WTC11 (cell line): ENCODE results near the gene NKX6-2. TPM values are rescaled to one million over a fixed set of nuclear protein-coding genes. Genes with fewer than 3 reads are reported as not detected.

Experiments used
- ATAC-seq: fragments of 200-7000 bp; cut with Tn5 transposase; 2 replicates; pipeline ENCODE4 v1.10.0; 2021; ENCODE audit warnings: mild to moderate bottlenecking, moderate library complexity
- CTCF ChIA-PET: fragments of 300-600 bp; sonication (Branson Sonifier 250); formaldehyde crosslinking; loops from one replicate; lab custom pipeline; 2021; ENCODE audit warnings: antibody characterized with exemption; lab: Charles Lee
- POLR2A ChIA-PET: fragments of 350-600 bp; sonication (Branson Sonifier 250); formaldehyde crosslinking; loops from one replicate; lab custom pipeline; 2021; ENCODE audit warnings: antibody characterized with exemption; lab: Charles Lee
- DNase-seq: peaks from one replicate; pipeline ENCODE4 v3.0.0; 2021; ENCODE audit warnings: low spot score
- H3K27ac Mint-ChIP-seq: 2 replicates; pipeline ENCODE4 v1.8.0; 2021; ENCODE audit warnings: mixed read lengths
- H3K27me3 Mint-ChIP-seq: 2 replicates; pipeline ENCODE4 v1.8.0; 2021; ENCODE audit warnings: low read depth, mild to moderate bottlenecking, moderate library complexity, mixed read lengths
- H3K36me3 Mint-ChIP-seq: 2 replicates; pipeline ENCODE4 v1.8.0; 2021; ENCODE audit warnings: mixed read lengths
- H3K4me1 Mint-ChIP-seq: 2 replicates; pipeline ENCODE4 v1.8.0; 2022; ENCODE audit warnings: mixed read lengths
- H3K4me3 Mint-ChIP-seq: 2 replicates; pipeline ENCODE4 v1.8.0; 2021; ENCODE audit warnings: mild to moderate bottlenecking, moderate library complexity, mixed read lengths
- H3K9me3 Mint-ChIP-seq: 2 replicates; pipeline ENCODE4 v1.8.0; 2021; ENCODE audit warnings: mixed read lengths
- E2F4 ChIP-seq: sonication (generic); formaldehyde crosslinking; IDR thresholded peaks from 2 replicates; pipeline ENCODE4 v1.8.1; 2022; ENCODE audit warnings: low read depth, mild to moderate bottlenecking, moderate library complexity, missing genetic modification reagents, borderline replicate concordance
- EMX1 ChIP-seq: fragments of 250-450 bp; sonication (Bioruptor Pico); IDR thresholded peaks from 2 replicates; pipeline ENCODE4 v1.8.0; 2021; ENCODE audit warnings: mild to moderate bottlenecking
- FOXJ3 ChIP-seq: sonication (generic); formaldehyde crosslinking; IDR thresholded peaks from 2 replicates; pipeline ENCODE4 v1.9.0; 2021; ENCODE audit warnings: missing genetic modification reagents, mild to moderate bottlenecking, borderline replicate concordance
- GRHL2 ChIP-seq: fragments of 250-450 bp; sonication (Bioruptor Pico); IDR thresholded peaks from 2 replicates; pipeline ENCODE4 v1.8.0; 2022; ENCODE audit warnings: mild to moderate bottlenecking, moderate library complexity; ENCODE audit not compliant: insufficient replicate concordance, severe bottlenecking
- IRF1 ChIP-seq: sonication (generic); formaldehyde crosslinking; IDR thresholded peaks from 2 replicates; pipeline ENCODE4 v1.8.0; 2023; ENCODE audit warnings: missing genetic modification reagents
- KAT7 ChIP-seq: sonication (generic); formaldehyde crosslinking; IDR thresholded peaks from 2 replicates; pipeline ENCODE4 v1.8.1; 2023; ENCODE audit warnings: missing genetic modification reagents, mild to moderate bottlenecking, borderline replicate concordance
- NFATC4 ChIP-seq: fragments of 250-450 bp; sonication (Bioruptor Pico); IDR thresholded peaks from 2 replicates; pipeline ENCODE4 v1.9.0; 2021; ENCODE audit warnings: mild to moderate bottlenecking
- NR2C2 ChIP-seq: sonication (generic); formaldehyde crosslinking; IDR thresholded peaks from 2 replicates; pipeline ENCODE4 v1.8.0; 2022; ENCODE audit warnings: mild to moderate bottlenecking, missing genetic modification reagents
- NR3C1 ChIP-seq: sonication (generic); formaldehyde crosslinking; conservative IDR thresholded peaks from 2 replicates; pipeline ENCODE4 v1.8.1; 2023; ENCODE audit warnings: low read depth, mild to moderate bottlenecking, missing genetic modification reagents
- PRDM15 ChIP-seq: sonication (generic); formaldehyde crosslinking; IDR thresholded peaks from 2 replicates; pipeline ENCODE4 v1.8.0; 2022; ENCODE audit warnings: missing genetic modification reagents
- RELA ChIP-seq: sonication (generic); formaldehyde crosslinking; IDR thresholded peaks from 2 replicates; pipeline ENCODE4 v1.8.1; 2022; ENCODE audit warnings: missing genetic modification reagents, mild to moderate bottlenecking, borderline replicate concordance
- RORB ChIP-seq: fragments of 250-450 bp; sonication (Bioruptor Pico); IDR thresholded peaks from 2 replicates; pipeline ENCODE4 v1.9.0; 2021; ENCODE audit warnings: mild to moderate bottlenecking
- TEAD4 ChIP-seq: sonication (generic); formaldehyde crosslinking; IDR thresholded peaks from 2 replicates; pipeline ENCODE4 v1.8.0; 2022; ENCODE audit warnings: mild to moderate bottlenecking, missing genetic modification reagents
- ZNF121 ChIP-seq: sonication (generic); formaldehyde crosslinking; IDR thresholded peaks from 2 replicates; pipeline ENCODE4 v1.8.0; 2023; ENCODE audit warnings: missing genetic modification reagents
- ZNF232 ChIP-seq: sonication (generic); formaldehyde crosslinking; IDR thresholded peaks from 2 replicates; pipeline ENCODE4 v1.8.0; 2022; ENCODE audit warnings: mild to moderate bottlenecking, missing genetic modification reagents
- ZNF263 ChIP-seq: sonication (generic); formaldehyde crosslinking; IDR thresholded peaks from 2 replicates; pipeline ENCODE4 v1.8.1; 2022; ENCODE audit warnings: low read depth, mild to moderate bottlenecking, moderate library complexity, missing genetic modification reagents
- ZNF281 ChIP-seq: sonication (generic); formaldehyde crosslinking; IDR thresholded peaks from 2 replicates; pipeline ENCODE4 v1.8.0; 2023; ENCODE audit warnings: mild to moderate bottlenecking, missing genetic modification reagents
- ZNF416 ChIP-seq: fragments of 250-450 bp; sonication (Bioruptor Pico); IDR thresholded peaks from 2 replicates; pipeline ENCODE4 v1.9.0; 2021; ENCODE audit warnings: mild to moderate bottlenecking, inconsistent platforms
- total RNA-seq: library from RNA; stranded (reverse); gene quantifications from 3 replicates; pipeline ENCODE4 v1.2.3, GENCODE V29; 2021

The NKX6-2 gene
- total RNA-seq, 1 experiment from 2014 or later, result 0.15 TPM

GRCh38 chr10:132757171-132757570 is 28.8 kb downstream of the NKX6-2 start:
- Mint-ChIP-seq H3K27ac (no peak overlapping the region; the same call in 1 of the 2 replicates), H3K9me3 (peaks cover 29% of the 10 kb centered on the region), H3K27me3 (no peaks in the 10 kb centered on the region), H3K4me3 (no peak overlapping the region), H3K36me3 (peaks cover 26% of the 10 kb centered on the region)
- CTCF ChIA-PET, result no interaction called here
- POLR2A ChIA-PET, result no interaction called here
- no peak for TF ChIP-seq IRF1 (CRISPR knock-in tag)
- TF ChIP-seq NFATC4, result no peak
- TF ChIP-seq EMX1 (CRISPR knock-in tag), result no peak
- TF ChIP-seq ZNF281 (CRISPR knock-in tag), result no peak
- no peak for TF ChIP-seq GRHL2
- no peak for TF ChIP-seq RELA (CRISPR knock-in tag)
- no peak for TF ChIP-seq KAT7
- no peak for TF ChIP-seq NR3C1 (CRISPR knock-in tag)
- TF ChIP-seq FOXJ3 (CRISPR knock-in tag), result no peak
- no peak for TF ChIP-seq ZNF232 (CRISPR knock-in tag)
- TF ChIP-seq, all 79 proteins: peak for 0
- ATAC-seq (no peak), DNase-seq (no peak)
- H3K4me1 Mint-ChIP-seq, result no peaks in the 10 kb centered on the region

GRCh38 chr10:132756591-132756990 is 29.4 kb downstream of the NKX6-2 start:
- DNase-seq, result no peak
- ATAC-seq, result no peak
- Mint-ChIP-seq H3K4me1 (no peaks in the 10 kb centered on the region), H3K36me3 (peaks cover 22% of the 10 kb centered on the region), H3K9me3 (peaks cover 24% of the 10 kb centered on the region), H3K27me3 (no peaks in the 10 kb centered on the region)
- TF ChIP-seq PRDM15 (no peak), ZNF263 (CRISPR knock-in tag) (no peak), E2F4 (CRISPR knock-in tag) (no peak), TEAD4 (CRISPR knock-in tag) (no peak)
- TF ChIP-seq, all 79 proteins: peak for 0
- ChIA-PET CTCF (no interaction called here), POLR2A (no interaction called here)
- H3K4me3 Mint-ChIP-seq, result no peak overlapping the region
- H3K27ac Mint-ChIP-seq, result no peak overlapping the region

- no peak for TF ChIP-seq ZNF121
- no peak for TF ChIP-seq RORB (CRISPR knock-in tag)
- TF ChIP-seq NR2C2, result no peak
- TF ChIP-seq ZNF416 (CRISPR knock-in tag), result no peak
- CTCF ChIA-PET, result no interaction called here
- no peaks in the 10 kb centered on the region for H3K4me1 Mint-ChIP-seq
- POLR2A ChIA-PET, result no interaction called here
- no peak for ATAC-seq
- H3K4me3 Mint-ChIP-seq, result no peak overlapping the region
- H3K27ac Mint-ChIP-seq, result no peak overlapping the region; the same call in 1 of the 2 replicates
- peaks cover 18% of the 10 kb centered on the region for H3K9me3 Mint-ChIP-seq
- H3K36me3 Mint-ChIP-seq, result peaks cover 16% of the 10 kb centered on the region
- no peaks in the 10 kb centered on the region for H3K27me3 Mint-ChIP-seq
- DNase-seq, result no peak
These were observed 30.7 kb downstream of the NKX6-2 start for GRCh38 chr10:132755166-132755711.
